ENCODE results near the gene PTP4A1.

DNA sequence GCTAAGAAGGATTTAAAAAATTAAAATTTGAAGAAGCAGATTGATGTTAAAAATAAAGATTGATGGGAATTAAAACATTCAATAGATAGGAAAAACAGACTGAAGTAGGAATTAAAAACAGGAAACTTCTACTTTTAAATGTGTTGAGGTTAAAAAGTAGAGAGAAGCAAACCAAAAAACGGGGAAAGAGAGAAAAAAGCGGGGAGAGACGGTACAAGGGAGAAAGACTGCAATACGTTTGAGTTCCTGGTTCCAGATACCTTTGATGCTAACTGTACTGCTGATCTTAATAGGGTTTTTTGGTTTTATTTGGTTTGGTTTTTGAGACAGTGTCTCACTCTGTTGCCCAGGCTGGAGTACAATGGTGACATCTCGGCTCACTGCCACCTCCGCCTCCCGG lies 27.0 kb downstream of the PTP4A1 start:
- TF ChIP-seq, protein P1, sequence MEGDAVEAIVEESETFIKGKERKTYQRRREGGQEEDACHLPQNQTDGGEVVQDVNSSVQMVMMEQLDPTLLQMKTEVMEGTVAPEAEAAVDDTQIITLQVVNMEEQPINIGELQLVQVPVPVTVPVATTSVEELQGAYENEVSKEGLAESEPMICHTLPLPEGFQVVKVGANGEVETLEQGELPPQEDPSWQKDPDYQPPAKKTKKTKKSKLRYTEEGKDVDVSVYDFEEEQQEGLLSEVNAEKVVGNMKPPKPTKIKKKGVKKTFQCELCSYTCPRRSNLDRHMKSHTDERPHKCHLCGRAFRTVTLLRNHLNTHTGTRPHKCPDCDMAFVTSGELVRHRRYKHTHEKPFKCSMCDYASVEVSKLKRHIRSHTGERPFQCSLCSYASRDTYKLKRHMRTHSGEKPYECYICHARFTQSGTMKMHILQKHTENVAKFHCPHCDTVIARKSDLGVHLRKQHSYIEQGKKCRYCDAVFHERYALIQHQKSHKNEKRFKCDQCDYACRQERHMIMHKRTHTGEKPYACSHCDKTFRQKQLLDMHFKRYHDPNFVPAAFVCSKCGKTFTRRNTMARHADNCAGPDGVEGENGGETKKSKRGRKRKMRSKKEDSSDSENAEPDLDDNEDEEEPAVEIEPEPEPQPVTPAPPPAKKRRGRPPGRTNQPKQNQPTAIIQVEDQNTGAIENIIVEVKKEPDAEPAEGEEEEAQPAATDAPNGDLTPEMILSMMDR (IDR thresholded peaks at IDR 0.05), result no peak
- TF ChIP-seq EP300 (IDR thresholded peaks at IDR 0.05), result no peak
